Smooth muscle cell (in vitro differentiated cells): ENCODE measurements around the gene MMEL1. TPM values are rescaled to one million over a fixed set of nuclear protein-coding genes. Genes with fewer than 3 reads are reported as not detected.

Experiments used
- DNase-seq: peaks from one replicate; lab custom pipeline; 2025; ENCODE audit not compliant: unreplicated experiment; lab: John Stamatoyannopoulos, UW
- H2AFZ ChIP-seq: fragments of 200-600 bp; sonication (generic); 2 replicates; pipeline ENCODE4 v1.6.0; 2016; ENCODE audit warnings: antibody characterized with exemption, low read depth, mild to moderate bottlenecking
- H3F3A ChIP-seq: fragments of 200-600 bp; sonication (generic); 2 replicates; pipeline ENCODE4 v1.6.0; 2017; ENCODE audit warnings: antibody characterized with exemption, low read depth
- H3K27ac ChIP-seq: fragments of 200-600 bp; sonication (generic); 2 replicates; pipeline ENCODE4 v1.5.1; 2016; ENCODE audit warnings: low read depth, mild to moderate bottlenecking
- H3K27me3 ChIP-seq: fragments of 200-600 bp; sonication (generic); 2 replicates; pipeline ENCODE4 v1.6.1; 2016; ENCODE audit warnings: low read depth, mild to moderate bottlenecking
- H3K36me3 ChIP-seq: fragments of 200-600 bp; sonication (generic); 2 replicates; pipeline ENCODE4 v1.5.1; 2016; ENCODE audit warnings: low read depth
- H3K4me1 ChIP-seq: fragments of 200-600 bp; sonication (generic); 2 replicates; pipeline ENCODE4 v1.5.1; 2016; ENCODE audit warnings: low read depth
- H3K4me2 ChIP-seq: fragments of 200-600 bp; sonication (generic); 2 replicates; pipeline ENCODE4 v1.6.0; 2016; ENCODE audit warnings: mild to moderate bottlenecking
- H3K4me3 ChIP-seq: fragments of 200-600 bp; sonication (generic); 2 replicates; pipeline ENCODE4 v1.5.1; 2016; ENCODE audit warnings: mild to moderate bottlenecking
- H3K79me2 ChIP-seq: fragments of 200-600 bp; sonication (generic); 2 replicates; pipeline ENCODE4 v1.6.0; 2016; ENCODE audit warnings: low read depth, mild to moderate bottlenecking
- H3K9ac ChIP-seq: fragments of 200-600 bp; sonication (generic); 2 replicates; pipeline ENCODE4 v1.6.0; 2016; ENCODE audit warnings: low read depth
- H3K9me3 ChIP-seq: fragments of 200-600 bp; sonication (generic); replicated peaks from 2 replicates; pipeline ENCODE4 v1.5.1; 2016; ENCODE audit warnings: low read depth
- H4K20me1 ChIP-seq: fragments of 200-600 bp; sonication (generic); 2 replicates; pipeline ENCODE4 v1.6.0; 2016; ENCODE audit warnings: low read depth
- CTCF ChIP-seq: fragments of 200-600 bp; sonication (generic); IDR thresholded peaks from 2 replicates; pipeline ENCODE4 v1.5.1; 2017; ENCODE audit warnings: borderline replicate concordance, mild to moderate bottlenecking, antibody characterized with exemption; ENCODE audit not compliant: insufficient read depth, poor library complexity, severe bottlenecking
- WGBS: methylation state at CpG from one replicate; pipeline ENCODE4 v1.1.7; 2016; ENCODE audit warnings: low lambda C conversion rate; 5-methylcytosine and 5-hydroxymethylcytosine counted together
- polyA plus RNA-seq: library from polyadenylated mRNA; unstranded; fragments of >200 nt; fragmentation: Nextera tagmentation; extraction: Ambion mirVana; gene quantifications from 2 replicates; pipeline ENCODE4 v1.2.1, GENCODE V29; 2016
- total RNA-seq: library from RNA; depleted of rRNA; stranded (reverse); fragments of >200 nt; gene quantifications from 2 replicates; pipeline ENCODE4 v1.2.3, GENCODE V29; 2014

MMEL1 gene
- total and polyA plus RNA-seq, 2 experiments from 2014 or later: 3.4 TPM; not detected in 1

GRCh38 chr1:2595812-2596529 lies 36.8 kb downstream of the MMEL1 start:
- Histone ChIP-seq H3K36me3 (no peaks in the 10 kb centered on the region), H3K27ac (no peak overlapping the region), H3F3A (no peaks in the 10 kb centered on the region), H3K4me3 (no peak overlapping the region), H3K9me3 (no peaks in the 10 kb centered on the region), H3K4me1 (no peaks in the 10 kb centered on the region), H3K4me2 (no peak overlapping the region), H3K27me3 (no peaks in the 10 kb centered on the region), H4K20me1 (no peaks in the 10 kb centered on the region), H3K9ac (no peak overlapping the region), H3K79me2 (no peaks in the 10 kb centered on the region), H2AFZ (no peak overlapping the region)
- no peak for TF ChIP-seq CTCF
- no peak for DNase-seq
- 87% methylated on average over 21 of the region's 31 CpGs for WGBS

- Histone ChIP-seq H3K4me2 (no peak overlapping the region), H3K4me3 (no peak overlapping the region), H4K20me1 (no peaks in the 10 kb centered on the region), H3K27me3 (no peaks in the 10 kb centered on the region), H3K27ac (no peak overlapping the region), H3K4me1 (no peaks in the 10 kb centered on the region), H2AFZ (no peak overlapping the region), H3K9ac (no peak overlapping the region), H3F3A (no peaks in the 10 kb centered on the region), H3K79me2 (no peaks in the 10 kb centered on the region), H3K36me3 (no peaks in the 10 kb centered on the region), H3K9me3 (no peaks in the 10 kb centered on the region)
- no peak for DNase-seq
- 89% methylated on average over 12 of the region's 19 CpGs for WGBS
- no peak for TF ChIP-seq CTCF
Measured at GRCh38 chr1:2595261-2595811, 37.5 kb downstream of the MMEL1 start.

GRCh38 chr1:2594641-2595131 lies 38.1 kb downstream of the MMEL1 start:
- Histone ChIP-seq H3K27ac (no peak overlapping the region), H2AFZ (no peak overlapping the region), H3K27me3 (no peaks in the 10 kb centered on the region), H4K20me1 (no peaks in the 10 kb centered on the region), H3K79me2 (no peaks in the 10 kb centered on the region), H3K9ac (no peak overlapping the region), H3K9me3 (no peaks in the 10 kb centered on the region), H3K4me2 (no peak overlapping the region), H3K36me3 (no peaks in the 10 kb centered on the region), H3K4me3 (no peak overlapping the region), H3F3A (no peaks in the 10 kb centered on the region), H3K4me1 (no peaks in the 10 kb centered on the region)
- WGBS: 89% methylated on average over 17 of the region's 17 CpGs
- no peak for TF ChIP-seq CTCF
- no peak for DNase-seq
